Heart left ventricle (tissue), 16 donors: ENCODE data around the gene HOXD8. TPM values are rescaled to one million over a fixed set of nuclear protein-coding genes. Genes with fewer than 3 reads are reported as not detected.

ENCODE experiments used
- ATAC-seq, 4 donors: fragments of 200-7000 bp; cut with Tn5 transposase; one replicate each; pipeline ENCODE4 v1.9.1; 2020 to 2022; ENCODE audit warnings: moderate library complexity in 4 of 4, mild to moderate bottlenecking in 3 of 4, moderate number of reproducible peaks in 1 of 4
- DNase-seq, 5 donors: peaks; one replicate each; pipeline ENCODE4 v3.0.0-alpha.2; 2020
- H3K27ac ChIP-seq, 12 donors: fragments of 200-600 bp; sonication (generic) in 4 of 12; one replicate each; pipeline versions ENCODE4 v1.5.0 to v1.8.0; 2016 to 2022; ENCODE audit warnings: mild to moderate bottlenecking in 2 of 12
- H3K27me3 ChIP-seq, 9 donors: fragments of 200-600 bp; sonication (generic) in 2 of 9; one replicate each; pipeline versions ENCODE4 v1.5.1 to v1.8.0; 2016 to 2022; ENCODE audit warnings: mild to moderate bottlenecking in 3 of 9
- H3K36me3 ChIP-seq, 9 donors: fragments of 200-600 bp; sonication (generic) in 2 of 9; one replicate each; pipeline versions ENCODE4 v1.5.0 to v1.8.0; 2018 to 2022; ENCODE audit warnings: mild to moderate bottlenecking in 2 of 9
- H3K4me1 ChIP-seq, 12 donors: fragments of 200-600 bp; sonication (generic) in 4 of 12; one replicate each; pipeline versions ENCODE4 v1.5.0 to v1.8.0; 2016 to 2022; ENCODE audit warnings: mild to moderate bottlenecking in 3 of 12
- H3K4me3 ChIP-seq, 12 donors: fragments of 200-600 bp; sonication (generic) in 4 of 12; one replicate each; pipeline versions ENCODE4 v1.5.0 to v1.8.0; 2017 to 2022; ENCODE audit warnings: mild to moderate bottlenecking in 9 of 12, moderate library complexity in 4 of 12
- H3K9me3 ChIP-seq, 12 donors: fragments of 200-600 bp; sonication (generic) in 4 of 12; one replicate each; pipeline versions ENCODE4 v1.5.0 to v1.8.0; 2016 to 2022; ENCODE audit warnings: mild to moderate bottlenecking in 1 of 12
- CTCF ChIP-seq, 12 donors: fragments of 200-600 bp; sonication (generic) in 4 of 12; IDR thresholded peaks; one replicate each; pipeline versions ENCODE4 v1.5.0 to v1.8.0; 2018 to 2022; ENCODE audit warnings: antibody characterized with exemption in 12 of 12, mild to moderate bottlenecking in 5 of 12
- POLR2A ChIP-seq, 2 donors: fragments of 450-650 bp; IDR thresholded peaks; one replicate each; pipeline ENCODE4 v1.6.1; 2017; ENCODE audit warnings: antibody characterized with exemption in 2 of 2, mild to moderate bottlenecking in 2 of 2, moderate library complexity in 2 of 2
- whole genome bisulfite sequencing, 4 donors: extraction: QIAGEN DNeasy Blood & Tissue Kit in 2 of 4; methylation state at CpG; one replicate each; pipeline versions ENCODE4 v1.1.5 to v1.1.7; 2013 to 2018; 5-methylcytosine and 5-hydroxymethylcytosine counted together
- intact Hi-C, 10 donors: fragments of 100-400 bp; cut with DNase I; formaldehyde crosslinking; loops; one replicate each; pipeline versions ENCODE4 v1.11.1 to v1.14.2; 2022
- polyA plus RNA-seq, 2 donors: library from polyadenylated mRNA; stranded (reverse); fragments of 200-250 nt; gene quantifications; one replicate each; pipeline ENCODE4 v1.2.3, GENCODE V29; 2013
- total RNA-seq, 9 donors: library from RNA; depleted of rRNA in 2 of 9; stranded (reverse); fragments of >200 nt in 2 of 9; fragmentation: NEBNext Ultra II Directional in 3 of 9; extraction: Animal tissue kit (Norgen Biotek cat#: 25700) in 3 of 9; gene quantifications; one replicate each; pipeline versions ENCODE4 v1.1.0 to v1.2.4, GENCODE V29; 2016 to 2023
- donor health status: ischemic (EF 13 %, LVEDD 7.1; RV severe dilation, severe dysfunction).
- donor health status: healthy with polysubstance abuse.
- donor health status: DM: no; HTN: yes; CAD: no.
- donor health status: DM: no; HTN: no; CAD: no.
- donor health status: ischemic (EF 25% LVEDD 6.9; RV normal size, moderate dysfunction).
- donor health status: ischemic (EF 25% LVEDD 5.7; RV mildly dilated, moderate dysfunction).
- donor health status: healthy.
- donor health status: DM: yes; HTN: yes; CAD: no.
- donor health status: ischemic (EF 35%, LVEDD 5.7; RV mildly dilated, moderate dysfunction).
- donor health status: nonischemic (EF 11% LVEDD 7.7; RV severe dilation, severe dysfunction).
- donor health status: DM: yes; HTN: yes; CAD: no.
- donor health status: PGD.
- donor health status: ischemic (EF 29% LVEDD 5.4; RV normal size, mild dysfunction).
- donor health status: nonischemic (EF 23%, LVEDD 6.1; RV moderate dilation, normal function).

The HOXD8 gene
- total and polyA plus RNA-seq, 11 donors = 0.21 to 1.8 (median 0.53) TPM

- Histone ChIP-seq H3K36me3 (no peaks in the 10 kb centered on the region), H3K4me3 (no peak overlapping the region), H3K4me1 (peaks cover 0 to 12% (median 0%) of the 10 kb centered on the region in 12 donors), H3K9me3 (no peaks in the 10 kb centered on the region), H3K27me3 (peaks cover 52 to 100% (median 90%) of the 10 kb centered on the region in 9 donors), H3K27ac (no peak overlapping the region)
- TF ChIP-seq POLR2A (IDR thresholded peaks at IDR 0.05) (no peak), CTCF (IDR thresholded peaks at IDR 0.05) (no peak)
- DNase-seq (no peak), ATAC-seq (no peak)
- WGBS, 4 donors = 23 to 47% (median 40%) methylated on average over 11 of the region's 11 CpGs
- intact Hi-C loops = no loop called here
Measured at GRCh38 chr2:176148751-176149421, 19.4 kb downstream of the HOXD8 start.

- H3K27ac ChIP-seq = no peak overlapping the region
- H3K9me3 ChIP-seq = no peaks in the 10 kb centered on the region
- H3K36me3 ChIP-seq = no peaks in the 10 kb centered on the region
- peaks cover 57 to 100% (median 93%) of the 10 kb centered on the region in 9 donors for H3K27me3 ChIP-seq
- DNase-seq (no peak), ATAC-seq (no peak)
- H3K4me1 ChIP-seq = peaks cover 0 to 12% (median 0%) of the 10 kb centered on the region in 12 donors
- H3K4me3 ChIP-seq = no peak overlapping the region
- 16 to 50% (median 35%) methylated on average over 22 of the region's 22 CpGs for WGBS, 4 donors
- intact Hi-C loops = no loop called here
- no peak for TF ChIP-seq CTCF (IDR thresholded peaks at IDR 0.05)
- TF ChIP-seq POLR2A (IDR thresholded peaks at IDR 0.05) = no peak
Measured at GRCh38 chr2:176149481-176149938, 20.0 kb downstream of the HOXD8 start.

- H3K9me3 ChIP-seq = no peaks in the 10 kb centered on the region
- no peak overlapping the region for H3K27ac ChIP-seq
- no peak for DNase-seq
- peaks cover 0 to 12% (median 0%) of the 10 kb centered on the region in 12 donors for H3K4me1 ChIP-seq
- TF ChIP-seq POLR2A (IDR thresholded peaks at IDR 0.05) (no peak), CTCF (IDR thresholded peaks at IDR 0.05) (no peak)
- peaks cover 62 to 100% (median 92%) of the 10 kb centered on the region in 9 donors for H3K27me3 ChIP-seq
- intact Hi-C loops = loop anchor here in 1 of 10 donors (10.0 kb wide), 1 partner anchor 115 kb away; the partner anchor contains the start of gene MTX2
- 13 to 45% (median 25%) methylated on average over 24 of the region's 24 CpGs for WGBS, 4 donors
- no peak for ATAC-seq
- no peaks in the 10 kb centered on the region for H3K36me3 ChIP-seq
- no peak overlapping the region for H3K4me3 ChIP-seq
Measured at GRCh38 chr2:176149939-176150583, 20.6 kb downstream of the HOXD8 start.
